Fibroblast of skin of right quadriceps (primary cell): ENCODE measurements around the gene LCN15.
A peak's percentile ranks its signal among the peaks of the same experiment; 100 is the strongest.

ENCODE experiments used
- DNase-seq: peaks from one replicate; pipeline ENCODE4 v3.0.0-alpha.2; 2013

Gene LCN15

GRCh38 chr9:136740069-136740468 lies 24.2 kb downstream of the LCN15 start:
- DNase-seq = no peak

- DNase-seq = no peak
Measured at GRCh38 chr9:136739509-136739908, 24.8 kb downstream of the LCN15 start.

GRCh38 chr9:136738960-136739359 lies 25.4 kb downstream of the LCN15 start:
- DNase-seq = no peak

GRCh38 chr9:136735812-136736480 lies 28.4 kb downstream of the LCN15 start:
- DNase-seq = no peak

GRCh38 chr9:136734837-136735496 lies 29.4 kb downstream of the LCN15 start:
- DNase-seq = no peak

GRCh38 chr9:136733611-136734010 lies 30.7 kb downstream of the LCN15 start:
- DNase-seq = no peak

GRCh38 chr9:136732444-136733178 lies 31.7 kb downstream of the LCN15 start:
- DNase-seq = no peak

- no peak for DNase-seq
Measured at GRCh38 chr9:136729926-136730325, 34.4 kb downstream of the LCN15 start.

- DNase-seq = no peak
Measured at GRCh38 chr9:136729144-136729543, 35.2 kb downstream of the LCN15 start.

- DNase-seq = peak; percentile 22
Measured at GRCh38 chr9:136728548-136729123, 35.7 kb downstream of the LCN15 start.

GRCh38 chr9:136728080-136728547 lies 36.2 kb downstream of the LCN15 start:
- DNase-seq = peak; percentile 89

GRCh38 chr9:136726631-136727191 lies 37.6 kb downstream of the LCN15 start:
- peak; percentile 29 for DNase-seq

GRCh38 chr9:136726118-136726517 lies 38.2 kb downstream of the LCN15 start:
- no peak for DNase-seq

- DNase-seq = peak; percentile 34
Measured at GRCh38 chr9:136725612-136726011, 38.7 kb downstream of the LCN15 start.

- no peak for DNase-seq
Measured at GRCh38 chr9:136724772-136725171, 39.5 kb downstream of the LCN15 start.

GRCh38 chr9:136723989-136724388 lies 40.3 kb downstream of the LCN15 start:
- DNase-seq = no peak

- no peak for DNase-seq
Measured at GRCh38 chr9:136723362-136723976, 40.8 kb downstream of the LCN15 start.

- DNase-seq = no peak
Measured at GRCh38 chr9:136722969-136723356, 41.4 kb downstream of the LCN15 start.

GRCh38 chr9:136722093-136722968 lies 42.0 kb downstream of the LCN15 start:
- no peak for DNase-seq

GRCh38 chr9:136721339-136722092 lies 42.8 kb downstream of the LCN15 start:
- peak; percentile 50 for DNase-seq

- no peak for DNase-seq
Measured at GRCh38 chr9:136720898-136721338, 43.4 kb downstream of the LCN15 start.
